ENCODE data around the gene HNRNPU. TPM values are rescaled to one million over a fixed set of nuclear protein-coding genes. Genes with fewer than 3 reads are reported as not detected.

The HNRNPU gene
- total and polyA plus RNA-seq, 2 of the 13 experiments (the other 11 are each of a cell fraction or from before 2014, with no cell fraction given), result 101 to 508 TPM

- in situ Hi-C loops (cut with HindIII; ENCODE audit: extremely low pct_ligation_motif_present, low pct_unique_long_range_greater_than_20kb) (no loop called here), intact Hi-C loops (cut with micrococcal nuclease; ENCODE audit: unreplicated experiment) (loop anchor here (10.0 kb wide), 1 partner anchor 382 kb away; the partner anchor contains the start of gene ADSS2)
- CTCF ChIA-PET (ENCODE audit: low intra/inter-chr PET ratio, low total read pairs), result no interaction called here
- peaks cover 59% of the 10 kb centered on the region for H3K79me2 ChIP-seq (ENCODE audit: insufficient read depth, low read length)
- ATAC-seq (no peak), DNase-seq (ENCODE audit: low spot score) (no peak), FAIRE-seq (no peak)
- peaks cover 0 to under 1% of the 10 kb centered on the region in 2 experiments; a peak in 4 of 5 replicates for H3K36me3 ChIP-seq (replicated peaks in 1 of 2; ENCODE audit: control insufficient read depth in 1 of 2, insufficient read depth in 2 of 2, low read length in 2 of 2)
- no peaks in the 10 kb centered on the region; a peak in 1 of 5 replicates for H3K27me3 ChIP-seq (ENCODE audit: control insufficient read depth in 1 of 2, insufficient read depth in 2 of 2, low read length in 2 of 2)
- H3K4me3 ChIP-seq (replicated peaks in 1 of 3; ENCODE audit: insufficient read depth in 1 of 3, low read depth in 2 of 3, low read length in 3 of 3), result peak overlapping the region; percentile 73 to 98 (median 89)
- H4K20me1 ChIP-seq (ENCODE audit: insufficient read depth, low read length), result peaks cover 42% of the 10 kb centered on the region
- POLR2A ChIA-PET, result interaction anchor here (1.2 to 10.1 kb wide), 6 partner anchors 14 to 224 kb away, joined by 4 to 163 read pairs (median 15); partner anchors contain the start of gene HNRNPU
- H3K4me1 ChIP-seq (ENCODE audit: insufficient read depth, low read length), result peaks cover 75% of the 10 kb centered on the region
- no peak overlapping the region for H2AFZ ChIP-seq (ENCODE audit: low read length)
- BruUV-seq (replicated peaks), result no TSS peak
- 15% methylated on average over 3 of the region's 3 CpGs for WGBS (ENCODE audit: low lambda C conversion rate)
- H3K9me3 ChIP-seq (ENCODE audit: low read length), result no peaks in the 10 kb centered on the region
- peak overlapping the region; percentile 69 for H3K4me2 ChIP-seq (ENCODE audit: low read depth, low read length)
- peak overlapping the region; percentile 100 for H3K27ac ChIP-seq (ENCODE audit: extremely low read length, insufficient read depth, low read length)
- peak overlapping the region; percentile 97 for H3K9ac ChIP-seq (ENCODE audit: insufficient read depth, low read depth, low read length)
- TF ChIP-seq REPIN1 (CRISPR knock-in tag; IDR thresholded peaks at IDR 0.05; ENCODE audit: borderline replicate concordance, low read depth) (no peak), DMAP1 (CRISPR knock-in tag; IDR thresholded peaks at IDR 0.05) (no peak), ZBTB2 (CRISPR knock-in tag; IDR thresholded peaks at IDR 0.05; ENCODE audit: low read depth) (no peak), XBP1 (CRISPR knock-in tag; IDR thresholded peaks at IDR 0.05) (no peak), CEBPB (IDR thresholded peaks at IDR 0.05; ENCODE audit: borderline replicate concordance, low read depth, low read length) (no peak), ZNF232 (CRISPR knock-in tag; IDR thresholded peaks at IDR 0.05; ENCODE audit: borderline replicate concordance) (no peak), NCOA1 (CRISPR knock-in tag; IDR thresholded peaks at IDR 0.05) (no peak), ZNF143 (CRISPR knock-in tag; IDR thresholded peaks at IDR 0.05) (no peak), TBL1XR1 (IDR thresholded peaks at IDR 0.05; ENCODE audit: borderline replicate concordance, low read length, partially characterized antibody) (no peak), NCOA5 (CRISPR knock-in tag; IDR thresholded peaks at IDR 0.05) (no peak), ZBTB14 (CRISPR knock-in tag; IDR thresholded peaks at IDR 0.05) (no peak), TBX2 (CRISPR knock-in tag; IDR thresholded peaks at IDR 0.05; ENCODE audit: borderline replicate concordance) (no peak), ZSCAN31 (CRISPR knock-in tag; IDR thresholded peaks at IDR 0.05; ENCODE audit: low read depth) (no peak), NBN (conservative IDR thresholded peaks at IDR 0.05) (no peak), GABPA (IDR thresholded peaks at IDR 0.05; ENCODE audit: low read depth, low read length) (no peak), GABPA (CRISPR knock-in tag; IDR thresholded peaks at IDR 0.05; ENCODE audit: low read depth) (no peak), ZBTB4 (CRISPR knock-in tag; IDR thresholded peaks at IDR 0.05; ENCODE audit: borderline replicate concordance) (no peak), SMAD3 (CRISPR knock-in tag; IDR thresholded peaks at IDR 0.05) (no peak), ZKSCAN1 (IDR thresholded peaks at IDR 0.05; ENCODE audit: low read length) (peak; percentile 92), ZSCAN9 (CRISPR knock-in tag; IDR thresholded peaks at IDR 0.05; ENCODE audit: borderline replicate concordance) (no peak), ZNF3 (CRISPR knock-in tag; IDR thresholded peaks at IDR 0.05) (no peak), SAP130 (CRISPR knock-in tag; IDR thresholded peaks at IDR 0.05; ENCODE audit: low read depth) (0 out of 2 replicates have a peak, but pooled peaks have one; percentile 4)
Observed at GRCh38 chr1:244836584-244836983, 27.8 kb downstream of the HNRNPU start.

Data from HepG2 (cell line).